HepG2 (cell line): ENCODE data around the gene KDM6B. TPM values are rescaled to one million over a fixed set of nuclear protein-coding genes. Genes with fewer than 3 reads are reported as not detected.

Experiments
- CBX5 ChIP-seq: sonication (generic); formaldehyde crosslinking; IDR thresholded peaks from 2 replicates; pipeline ENCODE4 v1.4.0; 2020; ENCODE audit warnings: missing genetic modification reagents, borderline replicate concordance
- CEBPB ChIP-seq: IDR thresholded peaks from 2 replicates; pipeline ENCODE4 v1.6.1; 2011; ENCODE audit warnings: low read depth, low read length, improper control_type of control experiment, borderline replicate concordance
- DNMT3B ChIP-seq: conservative IDR thresholded peaks from 2 replicates; pipeline ENCODE4 v1.6.1; 2016; ENCODE audit warnings: missing biosample characterization, control low read depth
- HCFC1 ChIP-seq: fragments of 150-350 bp; IDR thresholded peaks from 2 replicates; pipeline ENCODE4 v1.6.1; 2014; ENCODE audit warnings: low read depth, low read length
- HOXA5 ChIP-seq: sonication (generic); formaldehyde crosslinking; IDR thresholded peaks from 2 replicates; pipeline ENCODE4 v1.4.0; 2020; ENCODE audit warnings: missing genetic modification reagents
- KLF16 ChIP-seq, 2 experiments: sonication (generic) in 1 of 2; formaldehyde crosslinking in 1 of 2; IDR thresholded peaks; 2 replicates each; pipeline versions ENCODE4 v1.6.1 to v1.8.0; 2016 to 2023; ENCODE audit warnings: missing genetic modification reagents in 2 of 2, missing compliant biosample characterization in 1 of 2
- KLF6 ChIP-seq: IDR thresholded peaks from 2 replicates; pipeline ENCODE4 v1.8.0; 2016; ENCODE audit warnings: missing biosample characterization, missing genetic modification reagents
- NCOA1 ChIP-seq: sonication (generic); formaldehyde crosslinking; IDR thresholded peaks from 2 replicates; pipeline ENCODE4 v1.9.0; 2021; ENCODE audit warnings: missing genetic modification reagents
- NCOA5 ChIP-seq: sonication (generic); formaldehyde crosslinking; IDR thresholded peaks from 2 replicates; pipeline ENCODE4 v1.4.0; 2020; ENCODE audit warnings: missing genetic modification reagents
- NR1H2 ChIP-seq: sonication (generic); formaldehyde crosslinking; IDR thresholded peaks from 2 replicates; pipeline ENCODE4 v1.8.1; 2022; ENCODE audit warnings: low read depth, missing genetic modification reagents, borderline replicate concordance
- PAWR ChIP-seq: sonication (generic); formaldehyde crosslinking; IDR thresholded peaks from 2 replicates; pipeline ENCODE4 v1.4.0; 2020; ENCODE audit warnings: missing genetic modification reagents, mild to moderate bottlenecking, borderline replicate concordance
- PHB2 ChIP-seq: fragments of 450-650 bp; IDR thresholded peaks from 2 replicates; pipeline ENCODE4 v1.6.1; 2018; ENCODE audit not compliant: partially characterized antibody
- PPARG ChIP-seq: conservative IDR thresholded peaks from 2 replicates; pipeline ENCODE4 v1.6.1; 2016; ENCODE audit warnings: missing biosample characterization, missing genetic modification reagents
- REXO4 ChIP-seq: sonication (generic); formaldehyde crosslinking; IDR thresholded peaks from 2 replicates; pipeline ENCODE4 v1.8.0; 2022; ENCODE audit warnings: missing genetic modification reagents, mild to moderate bottlenecking, borderline replicate concordance
- SAFB2 ChIP-seq: sonication (generic); formaldehyde crosslinking; IDR thresholded peaks from 2 replicates; pipeline ENCODE4 v1.5.1; 2020; ENCODE audit warnings: missing genetic modification reagents, low read depth, mild to moderate bottlenecking, borderline replicate concordance
- SNAPC2 ChIP-seq: sonication (generic); formaldehyde crosslinking; IDR thresholded peaks from 2 replicates; pipeline ENCODE4 v1.8.1; 2022; ENCODE audit warnings: mild to moderate bottlenecking, missing genetic modification reagents
- SOX5 ChIP-seq: IDR thresholded peaks from 2 replicates; pipeline ENCODE4 v1.6.1; 2016; ENCODE audit warnings: borderline replicate concordance
- ZBTB3 ChIP-seq: sonication (generic); formaldehyde crosslinking; IDR thresholded peaks from 2 replicates; pipeline ENCODE4 v1.4.0; 2020; ENCODE audit warnings: low read depth, mild to moderate bottlenecking, moderate library complexity, missing genetic modification reagents, borderline replicate concordance
- ZNF10 ChIP-seq: sonication (generic); formaldehyde crosslinking; IDR thresholded peaks from 2 replicates; pipeline ENCODE4 v1.4.0; 2020; ENCODE audit warnings: mild to moderate bottlenecking, low read depth, missing genetic modification reagents, borderline replicate concordance
- ZNF12 ChIP-seq: sonication (generic); formaldehyde crosslinking; IDR thresholded peaks from 2 replicates; pipeline ENCODE4 v1.5.0; 2020; ENCODE audit warnings: missing genetic modification reagents
- ZNF124 ChIP-seq: sonication (generic); formaldehyde crosslinking; IDR thresholded peaks from 2 replicates; pipeline ENCODE4 v1.4.0; 2020; ENCODE audit warnings: missing genetic modification reagents
- ZNF274 ChIP-seq: sonication (generic); formaldehyde crosslinking; IDR thresholded peaks from 2 replicates; pipeline ENCODE4 v1.5.1; 2020; ENCODE audit warnings: mild to moderate bottlenecking, missing genetic modification reagents
- ZNF367 ChIP-seq: sonication (generic); formaldehyde crosslinking; IDR thresholded peaks from 2 replicates; pipeline ENCODE4 v1.4.0; 2020; ENCODE audit warnings: missing genetic modification reagents, borderline replicate concordance
- ZNF383 ChIP-seq: sonication (generic); formaldehyde crosslinking; IDR thresholded peaks from 2 replicates; pipeline ENCODE4 v1.4.0; 2020; ENCODE audit warnings: missing genetic modification reagents, mild to moderate bottlenecking, borderline replicate concordance
- ZNF709 ChIP-seq: sonication (generic); formaldehyde crosslinking; IDR thresholded peaks from 2 replicates; pipeline ENCODE4 v1.5.0; 2020; ENCODE audit warnings: mild to moderate bottlenecking, missing genetic modification reagents
- ZNF720 ChIP-seq: sonication (generic); formaldehyde crosslinking; IDR thresholded peaks from 2 replicates; pipeline ENCODE4 v1.4.0; 2020; ENCODE audit warnings: missing genetic modification reagents
- ZNF766 ChIP-seq: sonication (generic); formaldehyde crosslinking; IDR thresholded peaks from 2 replicates; pipeline ENCODE4 v1.5.0; 2020; ENCODE audit warnings: missing genetic modification reagents, borderline replicate concordance
- ZNF841 ChIP-seq: sonication (generic); formaldehyde crosslinking; IDR thresholded peaks from 2 replicates; pipeline ENCODE4 v1.8.1; 2023; ENCODE audit warnings: missing genetic modification reagents, borderline replicate concordance
- polyA plus RNA-seq, 8 experiments: library from polyadenylated mRNA; depleted of rRNA in 3 of 8; stranded (reverse) in 7 of 8; unstranded in 1 of 8; fragments of >200 nt; fragmentation: Illumina TruSeq in 4 of 8; extraction: Trizol in 4 of 8; gene quantifications; 2 replicates each; pipeline versions ENCODE4 v1.2.1 to v1.2.3, GENCODE V29; 2011 to 2016; ENCODE audit warnings: low read depth in 4 of 8, missing spikeins in 1 of 8, mixed read lengths in 1 of 8; ENCODE audit not compliant: insufficient read depth in 1 of 8
- total RNA-seq, 5 experiments: library from RNA; depleted of rRNA; stranded (reverse); fragments of >200 nt; fragmentation: Illumina TruSeq; extraction: Trizol; gene quantifications; 2 replicates each; pipeline ENCODE4 v1.2.3, GENCODE V29; 2016; ENCODE audit warnings: low read depth in 1 of 5
- TF ChIP-seq, protein P1 (sequence below): IDR thresholded peaks from 2 replicates; pipeline ENCODE4 v1.6.1; 2016; ENCODE audit warnings: missing genetic modification reagents, missing compliant biosample characterization
- TF ChIP-seq, protein P2 (sequence below): sonication (generic); formaldehyde crosslinking; IDR thresholded peaks from 2 replicates; pipeline ENCODE4 v1.4.0; 2020; ENCODE audit warnings: mild to moderate bottlenecking, missing genetic modification reagents, borderline replicate concordance
- TF ChIP-seq, protein P3 (sequence below): sonication (generic); formaldehyde crosslinking; IDR thresholded peaks from 2 replicates; pipeline ENCODE4 v1.9.0; 2021; ENCODE audit warnings: missing genetic modification reagents, mild to moderate bottlenecking, borderline replicate concordance

Gene KDM6B
- total and polyA plus RNA-seq, 2 of the 13 experiments (the other 11 are each of a cell fraction or from before 2014, with no cell fraction given) = 1.3 to 2.1 TPM

DNA sequence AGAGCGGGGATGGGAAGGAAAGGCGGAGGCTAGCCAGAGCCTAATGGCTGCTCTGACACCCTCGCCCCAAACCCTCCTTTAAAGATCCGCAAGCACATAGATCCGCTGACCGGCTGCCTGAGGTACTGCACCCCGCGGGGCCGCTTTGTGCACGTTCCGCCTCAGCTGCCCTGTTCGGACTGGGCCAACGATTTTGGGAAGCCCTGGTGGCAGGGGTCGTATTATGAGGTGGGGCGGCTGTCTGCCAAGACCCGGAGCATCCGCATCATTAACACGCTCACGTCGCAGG, 24.4 kb downstream of the KDM6B start (continued):
- TF ChIP-seq SOX5 (CRISPR knock-in tag) (no peak), ZNF274 (CRISPR knock-in tag) (no peak), KLF16 (CRISPR knock-in tag; IDR thresholded peaks at IDR 0.05) (0 out of 4 replicates have a peak, but pooled peaks of 1 of the 2 experiments have one; percentile 17), ZNF124 (CRISPR knock-in tag) (no peak), NR1H2 (no peak), NCOA1 (no peak), PHB2 (no peak), ZNF709 (CRISPR knock-in tag) (no peak), CEBPB (no peak), ZNF841 (CRISPR knock-in tag) (no peak), SAFB2 (CRISPR knock-in tag) (no peak), DNMT3B (no peak), ZNF367 (CRISPR knock-in tag) (no peak), HCFC1 (no peak), ZNF10 (CRISPR knock-in tag) (no peak), CBX5 (CRISPR knock-in tag) (no peak), KLF6 (CRISPR knock-in tag) (no peak), ZNF12 (CRISPR knock-in tag) (no peak), SNAPC2 (CRISPR knock-in tag) (no peak), ZNF383 (no peak), REXO4 (CRISPR knock-in tag) (no peak), ZBTB3 (CRISPR knock-in tag) (no peak), PAWR (CRISPR knock-in tag) (no peak), HOXA5 (0 out of 2 replicates have a peak, but pooled peaks have one; percentile 38), ZNF766 (no peak), PPARG (CRISPR knock-in tag) (no peak), ZNF720 (CRISPR knock-in tag) (no peak), NCOA5 (CRISPR knock-in tag) (no peak)
- TF ChIP-seq, protein P1, sequence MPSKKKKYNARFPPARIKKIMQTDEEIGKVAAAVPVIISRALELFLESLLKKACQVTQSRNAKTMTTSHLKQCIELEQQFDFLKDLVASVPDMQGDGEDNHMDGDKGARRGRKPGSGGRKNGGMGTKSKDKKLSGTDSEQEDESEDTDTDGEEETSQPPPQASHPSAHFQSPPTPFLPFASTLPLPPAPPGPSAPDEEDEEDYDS = no peak
- TF ChIP-seq, protein P2, sequence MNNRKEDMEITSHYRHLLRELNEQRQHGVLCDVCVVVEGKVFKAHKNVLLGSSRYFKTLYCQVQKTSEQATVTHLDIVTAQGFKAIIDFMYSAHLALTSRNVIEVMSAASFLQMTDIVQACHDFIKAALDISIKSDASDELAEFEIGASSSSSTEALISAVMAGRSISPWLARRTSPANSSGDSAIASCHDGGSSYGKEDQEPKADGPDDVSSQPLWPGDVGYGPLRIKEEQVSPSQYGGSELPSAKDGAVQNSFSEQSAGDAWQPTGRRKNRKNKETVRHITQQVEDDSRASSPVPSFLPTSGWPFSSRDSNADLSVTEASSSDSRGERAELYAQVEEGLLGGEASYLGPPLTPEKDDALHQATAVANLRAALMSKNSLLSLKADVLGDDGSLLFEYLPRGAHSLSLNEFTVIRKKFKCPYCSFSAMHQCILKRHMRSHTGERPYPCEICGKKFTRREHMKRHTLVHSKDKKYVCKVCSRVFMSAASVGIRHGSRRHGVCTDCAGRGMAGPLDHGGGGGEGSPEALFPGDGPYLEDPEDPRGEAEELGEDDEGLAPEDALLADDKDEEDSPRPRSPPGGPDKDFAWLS (CRISPR knock-in tag) = no peak
- TF ChIP-seq, protein P3, sequence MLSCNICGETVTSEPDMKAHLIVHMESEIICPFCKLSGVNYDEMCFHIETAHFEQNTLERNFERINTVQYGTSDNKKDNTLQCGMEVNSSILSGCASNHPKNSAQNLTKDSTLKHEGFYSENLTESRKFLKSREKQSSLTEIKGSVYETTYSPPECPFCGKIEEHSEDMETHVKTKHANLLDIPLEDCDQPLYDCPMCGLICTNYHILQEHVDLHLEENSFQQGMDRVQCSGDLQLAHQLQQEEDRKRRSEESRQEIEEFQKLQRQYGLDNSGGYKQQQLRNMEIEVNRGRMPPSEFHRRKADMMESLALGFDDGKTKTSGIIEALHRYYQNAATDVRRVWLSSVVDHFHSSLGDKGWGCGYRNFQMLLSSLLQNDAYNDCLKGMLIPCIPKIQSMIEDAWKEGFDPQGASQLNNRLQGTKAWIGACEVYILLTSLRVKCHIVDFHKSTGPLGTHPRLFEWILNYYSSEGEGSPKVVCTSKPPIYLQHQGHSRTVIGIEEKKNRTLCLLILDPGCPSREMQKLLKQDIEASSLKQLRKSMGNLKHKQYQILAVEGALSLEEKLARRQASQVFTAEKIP (CRISPR knock-in tag) = no peak
